ENCODE data around the gene PACS1. TPM values are rescaled to one million over a fixed set of nuclear protein-coding genes. Genes with fewer than 3 reads are reported as not detected.
A peak's percentile ranks its signal among the peaks of the same experiment; 100 is the strongest.
"Not testable (repeated sequence)": the region's sequence is repeated elsewhere in the genome, so short reads cannot be mapped to it uniquely, and the experiment has no call there.

The PACS1 gene
- 52.7 TPM for polyA plus RNA-seq (2012; ENCODE audit: low read depth, missing spikeins)

DNA sequence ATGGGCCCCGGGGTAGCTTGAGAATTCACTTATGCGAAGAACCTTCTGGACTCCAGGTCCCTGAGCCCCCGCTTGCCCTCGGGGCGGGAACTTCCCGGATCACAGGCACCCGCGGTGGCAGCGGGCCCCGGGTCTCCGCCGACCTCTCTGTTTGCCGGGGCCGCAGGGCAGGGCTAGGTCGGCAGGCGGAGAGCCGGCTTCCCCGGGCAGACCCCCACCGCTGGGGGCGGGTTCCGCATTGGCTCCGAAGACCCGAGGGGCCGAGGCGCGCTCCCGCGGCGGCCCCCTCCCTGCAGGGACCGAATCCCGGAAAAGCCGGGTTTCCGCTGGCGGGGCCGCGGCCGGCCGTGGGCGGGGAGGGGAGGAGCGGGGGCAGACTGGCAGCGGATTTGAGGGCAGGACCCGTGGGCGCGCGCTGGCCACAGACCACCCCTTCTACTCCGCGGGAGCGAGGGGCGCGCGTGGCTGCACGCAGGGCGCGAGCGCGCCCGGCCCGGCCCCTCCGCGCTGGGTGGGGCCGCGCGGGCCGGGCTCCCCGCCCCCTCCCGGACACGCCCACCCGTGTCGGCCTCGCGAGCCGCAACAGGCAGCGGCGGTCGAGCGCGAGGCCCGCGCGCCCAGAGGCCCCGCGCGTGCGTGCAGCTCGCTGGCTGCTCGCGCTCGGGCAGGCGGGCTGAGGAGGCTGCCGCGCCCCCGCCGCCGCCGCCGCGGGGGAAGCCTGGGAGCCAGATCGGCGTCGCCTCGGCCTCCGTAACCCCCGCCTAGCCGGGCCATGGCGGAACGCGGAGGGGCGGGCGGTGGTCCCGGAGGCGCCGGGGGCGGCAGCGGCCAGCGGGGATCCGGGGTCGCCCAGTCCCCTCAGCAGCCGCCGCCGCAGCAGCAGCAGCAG is at the start of gene PACS1:
Gene PACS1 (plus strand): TSS at position 558 of the 889 bp plus-strand sequence. CDS start 215 bp downstream, at position 773.
- peak; percentile 76 for DNase-seq (ENCODE audit: insufficient read length, low spot score)
- peak; percentile 89 for FAIRE-seq
- peak; percentile 65 for TF ChIP-seq POLR2AphosphoS5 (IDR thresholded peaks at IDR 0.05; ENCODE audit: low read depth, low read length)
- TF ChIP-seq TAF1 (IDR thresholded peaks at IDR 0.05; ENCODE audit: low read depth, low read length) = no peak
- peak; percentile 39; the same call in 1 of the 2 replicates for TF ChIP-seq POLR2A (IDR thresholded peaks at IDR 0.05; ENCODE audit: low read depth, low read length)

DNA sequence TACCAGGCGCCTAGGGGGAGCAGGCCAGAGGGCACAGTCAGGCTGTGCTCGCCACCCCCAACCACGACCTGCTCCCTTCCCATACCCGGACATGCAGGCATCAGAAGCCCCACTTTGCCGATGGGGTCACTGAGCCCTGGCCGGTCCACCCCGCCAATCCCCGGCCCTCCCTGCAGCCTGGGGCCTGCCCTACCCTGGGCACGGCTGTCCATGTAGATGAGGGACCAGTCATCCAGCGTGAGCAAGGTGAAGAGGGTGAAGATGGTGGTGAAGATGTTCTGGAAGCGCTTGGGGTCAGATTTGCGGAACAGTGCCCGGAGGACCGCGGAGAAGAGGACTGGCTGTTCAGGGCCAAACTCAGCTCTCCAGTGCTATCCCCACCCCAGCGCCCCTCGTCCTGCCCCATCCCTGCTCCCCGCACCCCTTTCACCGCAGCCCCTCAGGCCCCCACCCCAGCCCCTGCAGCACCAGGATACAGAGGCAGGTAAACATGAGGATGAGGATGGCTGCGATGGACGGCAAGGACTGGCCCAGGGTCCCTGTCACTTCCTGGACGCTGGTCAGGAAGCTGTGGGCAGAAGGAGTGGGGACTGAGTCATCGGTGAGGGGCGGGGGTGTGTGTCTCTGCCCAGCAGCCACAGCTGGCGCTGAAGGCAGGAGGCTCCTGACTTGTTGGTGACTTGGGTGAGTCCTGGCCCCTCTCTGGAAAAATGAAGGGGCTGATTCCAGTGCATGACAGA is 49.3 kb upstream of the PACS1 start:
- FAIRE-seq (no peak), DNase-seq (ENCODE audit: insufficient read length, low spot score) (no peak)
- TF ChIP-seq POLR2A (IDR thresholded peaks at IDR 0.05; ENCODE audit: low read depth, low read length) (no peak), PAX5 (IDR thresholded peaks at IDR 0.05; ENCODE audit: insufficient read depth, low read length, severe bottlenecking) (no peak), TAF1 (IDR thresholded peaks at IDR 0.05; ENCODE audit: low read depth, low read length) (no peak), POU2F2 (IDR thresholded peaks at IDR 0.05; ENCODE audit: low read depth, low read length) (no peak), SPI1 (IDR thresholded peaks at IDR 0.05; ENCODE audit: low read depth, low read length) (no peak), POLR2AphosphoS5 (IDR thresholded peaks at IDR 0.05; ENCODE audit: low read depth, low read length) (no peak)

DNA sequence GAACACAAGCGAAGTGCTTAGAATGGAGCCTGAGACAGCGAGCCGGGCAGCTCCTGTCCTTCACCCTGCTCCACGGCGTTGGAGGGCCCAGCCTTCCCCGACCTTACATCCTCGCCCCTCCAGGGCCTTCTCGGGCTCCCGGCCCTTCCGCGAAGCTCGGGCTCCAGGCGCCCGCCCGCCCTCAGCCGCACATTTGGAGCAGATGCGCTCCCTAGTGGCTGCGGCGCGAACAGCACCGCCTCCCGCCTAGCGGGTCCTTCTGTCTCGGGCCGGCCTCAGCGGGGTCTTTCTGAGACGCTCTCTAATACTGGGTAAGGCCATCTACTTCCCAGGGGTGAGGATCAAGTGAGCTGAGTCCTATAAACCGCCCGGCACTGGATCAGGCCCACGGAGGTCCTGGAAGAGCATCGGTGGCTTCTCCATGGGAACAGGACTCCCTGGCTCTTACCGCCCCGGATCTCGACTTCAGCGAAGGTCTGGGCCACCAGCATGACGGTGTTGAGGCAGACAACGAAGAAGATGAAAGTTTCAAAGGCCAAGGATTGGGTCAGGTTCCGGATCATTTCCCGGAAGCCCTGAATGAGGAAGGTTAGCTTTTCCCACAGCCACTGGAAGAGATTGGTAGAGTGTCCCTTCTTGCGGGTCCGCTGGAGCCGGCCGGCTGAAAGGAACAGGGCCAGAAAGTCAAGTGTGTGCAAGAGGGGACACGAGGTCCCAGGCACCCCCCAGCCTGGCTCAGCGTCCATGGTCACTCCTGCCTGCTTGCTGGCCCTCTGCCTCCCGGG is 47.5 kb upstream of the PACS1 start:
- no peak for TF ChIP-seq PAX5 (IDR thresholded peaks at IDR 0.05; ENCODE audit: insufficient read depth, low read length, severe bottlenecking)
- TF ChIP-seq SPI1 (IDR thresholded peaks at IDR 0.05; ENCODE audit: low read depth, low read length) = no peak
- no peak for TF ChIP-seq POU2F2 (IDR thresholded peaks at IDR 0.05; ENCODE audit: low read depth, low read length)
- no peak for TF ChIP-seq POLR2A (IDR thresholded peaks at IDR 0.05; ENCODE audit: low read depth, low read length)
- TF ChIP-seq POLR2AphosphoS5 (IDR thresholded peaks at IDR 0.05; ENCODE audit: low read depth, low read length) = no peak
- no peak for TF ChIP-seq TAF1 (IDR thresholded peaks at IDR 0.05; ENCODE audit: low read depth, low read length)
- peak; percentile 80 for FAIRE-seq
- peak; percentile 94 for DNase-seq (ENCODE audit: insufficient read length, low spot score)

DNA sequence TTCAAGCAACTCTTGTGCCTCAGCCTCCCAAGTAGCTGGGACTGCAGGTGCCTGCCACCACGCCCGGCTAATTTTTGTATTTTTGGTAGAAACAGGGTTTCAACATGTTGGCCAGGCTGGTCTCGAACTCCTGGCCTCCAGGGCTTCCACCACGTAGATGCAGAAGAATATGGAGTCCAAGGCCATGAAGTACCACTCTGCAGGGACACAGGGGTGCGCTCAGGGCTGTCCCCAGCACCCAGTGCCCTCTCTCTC is 47.0 kb upstream of the PACS1 start:
- FAIRE-seq; DNase-seq (ENCODE audit: insufficient read length, low spot score): not testable (repeated sequence)

DNA sequence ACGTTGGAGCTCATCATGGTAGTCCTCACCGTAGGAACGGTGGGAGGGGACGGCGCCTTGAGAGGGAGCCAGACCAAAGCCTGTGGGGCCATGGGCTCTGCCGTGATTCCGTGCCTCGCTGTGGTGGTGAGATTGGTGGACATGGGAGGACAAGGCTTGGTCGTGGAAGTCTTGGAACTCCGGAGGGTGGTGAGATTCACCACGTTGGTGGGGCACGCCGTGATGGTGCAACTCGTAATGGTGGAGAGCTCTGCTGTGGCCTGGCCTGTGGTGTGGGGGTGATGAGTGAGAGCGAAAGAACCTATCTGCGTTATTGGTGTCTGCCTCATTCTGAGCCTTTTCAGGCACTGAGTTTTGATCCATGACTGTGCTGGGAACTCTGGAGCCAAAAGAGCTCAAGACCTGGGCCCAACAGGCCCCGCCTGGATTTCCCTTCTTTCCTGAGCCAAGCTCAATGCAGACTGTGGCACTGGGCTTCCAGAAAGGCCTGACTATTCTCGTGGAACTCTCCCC is 44.0 kb upstream of the PACS1 start, which contains the start of gene CATSPER1:
Gene CATSPER1 (minus strand): TSS at position 463 of the 513 bp plus-strand sequence. CDS start 100 bp downstream, at position 363.
- DNase-seq (ENCODE audit: insufficient read length, low spot score) (no peak), FAIRE-seq (no peak)
- no peak for TF ChIP-seq PAX5 (IDR thresholded peaks at IDR 0.05; ENCODE audit: insufficient read depth, low read length, severe bottlenecking)
- TF ChIP-seq POLR2A (IDR thresholded peaks at IDR 0.05; ENCODE audit: low read depth, low read length) = no peak
- no peak for TF ChIP-seq POU2F2 (IDR thresholded peaks at IDR 0.05; ENCODE audit: low read depth, low read length)
- no peak for TF ChIP-seq TAF1 (IDR thresholded peaks at IDR 0.05; ENCODE audit: low read depth, low read length)
- no peak for TF ChIP-seq SPI1 (IDR thresholded peaks at IDR 0.05; ENCODE audit: low read depth, low read length)
- no peak for TF ChIP-seq POLR2AphosphoS5 (IDR thresholded peaks at IDR 0.05; ENCODE audit: low read depth, low read length)

DNA sequence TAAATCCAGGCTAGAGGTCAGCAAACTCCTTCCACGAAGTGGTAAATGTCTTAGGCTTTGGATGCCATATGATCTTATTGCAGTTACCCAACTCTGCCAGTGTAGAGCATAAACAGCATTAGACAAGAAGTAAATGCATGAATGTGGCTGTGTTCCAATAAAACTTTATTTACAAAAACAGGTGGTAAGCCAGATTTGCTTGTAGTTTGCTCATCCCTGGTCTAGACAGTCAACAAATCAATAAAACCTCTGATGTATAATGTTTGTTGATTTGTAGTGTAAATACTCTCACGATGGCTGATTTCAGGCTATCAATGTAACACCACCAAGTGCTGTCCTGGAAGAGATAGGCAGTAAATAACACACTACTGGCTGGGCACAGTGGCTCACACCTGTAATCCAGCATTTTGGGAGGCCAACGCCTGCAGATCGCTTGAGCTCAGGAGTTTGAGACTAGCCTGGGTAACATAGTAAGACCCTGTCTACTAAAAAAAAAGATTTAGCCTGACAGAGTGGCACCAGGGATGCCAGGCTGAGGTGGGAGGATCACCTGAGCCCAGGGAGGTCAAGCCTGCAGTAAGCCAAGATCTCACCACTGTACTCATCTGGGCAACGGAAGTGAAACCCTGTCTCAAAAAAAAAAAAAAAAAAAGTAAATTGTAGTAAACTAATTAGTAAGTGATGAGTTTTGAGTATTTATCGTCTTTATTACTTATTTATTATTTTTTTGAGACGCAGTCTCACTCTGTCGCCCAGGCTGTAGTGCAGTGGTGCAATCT is 36.9 kb upstream of the PACS1 start:
- no peak for FAIRE-seq
- DNase-seq (ENCODE audit: insufficient read length, low spot score) = no peak
- TF ChIP-seq TAF1 (IDR thresholded peaks at IDR 0.05; ENCODE audit: low read depth, low read length) = no peak
- TF ChIP-seq PAX5 (IDR thresholded peaks at IDR 0.05; ENCODE audit: insufficient read depth, low read length, severe bottlenecking) = no peak
- peak; percentile 62 for TF ChIP-seq SPI1 (IDR thresholded peaks at IDR 0.05; ENCODE audit: low read depth, low read length)

DNA sequence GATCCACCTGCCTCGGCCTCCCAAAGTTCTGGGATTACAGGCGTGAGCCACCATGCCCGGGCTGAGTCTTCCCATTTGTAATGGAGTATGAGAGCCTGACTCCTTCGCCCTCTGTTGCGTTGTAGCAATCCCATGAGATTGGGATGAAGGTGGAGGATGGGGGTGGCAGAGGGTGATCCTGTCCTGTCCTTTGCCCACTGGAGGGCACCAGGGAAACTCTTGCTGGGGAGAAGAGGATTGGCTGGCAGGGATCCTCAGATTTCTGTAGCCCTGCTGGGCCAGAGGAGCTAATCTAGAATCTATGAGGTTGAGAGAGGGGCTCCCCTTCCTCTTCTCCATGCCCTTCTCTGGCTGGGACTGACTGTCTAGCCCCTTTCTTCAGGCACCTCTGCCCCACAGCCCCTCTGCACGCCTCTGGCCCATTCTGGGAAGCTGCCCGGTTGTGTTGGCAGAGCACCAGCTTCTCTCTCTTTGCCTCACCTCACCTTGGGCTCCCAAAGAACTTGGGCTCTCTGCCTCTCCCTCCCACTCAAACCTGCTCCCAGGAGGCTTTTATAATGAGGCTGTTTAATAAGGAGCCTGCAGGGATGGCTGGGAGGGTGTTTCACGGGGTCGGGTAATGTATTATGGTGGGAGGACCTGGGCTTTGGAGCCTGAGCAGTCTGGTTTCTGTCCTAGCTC is 34.3 kb upstream of the PACS1 start:
- FAIRE-seq = no peak
- TF ChIP-seq POU2F2 (IDR thresholded peaks at IDR 0.05; ENCODE audit: low read depth, low read length) (no peak), PAX5 (IDR thresholded peaks at IDR 0.05; ENCODE audit: insufficient read depth, low read length, severe bottlenecking) (no peak), TAF1 (IDR thresholded peaks at IDR 0.05; ENCODE audit: low read depth, low read length) (no peak), POLR2A (IDR thresholded peaks at IDR 0.05; ENCODE audit: low read depth, low read length) (no peak), POLR2AphosphoS5 (IDR thresholded peaks at IDR 0.05; ENCODE audit: low read depth, low read length) (no peak), SPI1 (IDR thresholded peaks at IDR 0.05; ENCODE audit: low read depth, low read length) (no peak)
- no peak for DNase-seq (ENCODE audit: insufficient read length, low spot score)

DNA sequence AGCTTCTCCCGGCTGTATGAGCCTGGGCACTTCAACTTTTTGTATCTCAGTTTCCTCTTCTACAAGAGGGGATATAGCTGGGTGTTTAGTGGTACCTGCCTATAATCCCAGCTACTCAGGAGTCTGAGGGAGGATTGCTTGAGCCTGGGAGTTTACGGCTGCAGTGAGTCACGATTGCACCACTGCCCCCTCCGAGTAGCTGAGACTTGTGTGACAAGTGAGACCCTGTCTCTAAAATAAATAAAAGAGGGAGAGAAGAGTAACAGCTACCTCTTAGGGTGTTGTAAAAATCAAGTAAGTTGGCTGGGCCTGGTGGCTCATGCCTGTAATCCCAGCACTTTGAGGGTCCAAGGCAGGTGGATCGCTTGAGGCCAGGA is 33.8 kb upstream of the PACS1 start:
- no peak for FAIRE-seq
- no peak for TF ChIP-seq TAF1 (IDR thresholded peaks at IDR 0.05; ENCODE audit: low read depth, low read length)
- no peak for TF ChIP-seq POLR2AphosphoS5 (IDR thresholded peaks at IDR 0.05; ENCODE audit: low read depth, low read length)
- no peak for TF ChIP-seq POLR2A (IDR thresholded peaks at IDR 0.05; ENCODE audit: low read depth, low read length)
- TF ChIP-seq SPI1 (IDR thresholded peaks at IDR 0.05; ENCODE audit: low read depth, low read length) = no peak
- DNase-seq (ENCODE audit: insufficient read length, low spot score) = no peak

Data from GM12891 (cell line).